ENCODE data around the gene LMOD3. TPM values are rescaled to one million over a fixed set of nuclear protein-coding genes. Genes with fewer than 3 reads are reported as not detected.

LMOD3 gene
- total RNA-seq, 1 donor from 2014 or later, result not detected

GRCh38 chr3:69129531-69129930, 7.1 kb upstream of the LMOD3 start:
- no peaks in the 10 kb centered on the region for H3K9me3 ChIP-seq (ENCODE audit: low read depth)
- Mint-ChIP-seq H3K27me3 (ENCODE audit: insufficient read depth, low read depth) (no peaks in the 10 kb centered on the region), H3K9me3 (no peaks in the 10 kb centered on the region), H3K27ac (no peak overlapping the region), H3K4me3 (no peak overlapping the region), H3K36me3 (no peaks in the 10 kb centered on the region), H3K4me1 (no peaks in the 10 kb centered on the region)
- no peaks in the 10 kb centered on the region for H3K36me3 ChIP-seq
- no peaks in the 10 kb centered on the region for H3F3A ChIP-seq (ENCODE audit: low read depth)
- no peaks in the 10 kb centered on the region for H3K4me1 ChIP-seq
- no peak overlapping the region for H3K27ac ChIP-seq
- no peak for TF ChIP-seq EZH2phosphoT487 (IDR thresholded peaks at IDR 0.05)
- TF ChIP-seq CTCF (IDR thresholded peaks at IDR 0.05), result no peak
- TF ChIP-seq EZH2 (IDR thresholded peaks at IDR 0.05), result no peak
- no peak overlapping the region for H3K9ac ChIP-seq
- no peak for DNase-seq (ENCODE audit: low spot score)
- H2AFZ ChIP-seq (replicated peaks), result no peak overlapping the region
- no peaks in the 10 kb centered on the region for H3K79me2 ChIP-seq (ENCODE audit: low read depth)
- H3K4me2 ChIP-seq, result no peak overlapping the region
- H3K4me3 ChIP-seq, result no peak overlapping the region
- H3K27me3 ChIP-seq, result no peaks in the 10 kb centered on the region
- no peaks in the 10 kb centered on the region for H4K20me1 ChIP-seq (ENCODE audit: low read depth)

GRCh38 chr3:69128509-69128908, 6.1 kb upstream of the LMOD3 start:
- H2AFZ ChIP-seq (replicated peaks), result no peak overlapping the region
- no peaks in the 10 kb centered on the region for H3K9me3 ChIP-seq (ENCODE audit: low read depth)
- H3K36me3 Mint-ChIP-seq, result no peaks in the 10 kb centered on the region
- no peak for DNase-seq (ENCODE audit: low spot score)
- H3K27me3 Mint-ChIP-seq (ENCODE audit: insufficient read depth, low read depth), result no peaks in the 10 kb centered on the region
- H3K4me3 ChIP-seq, result no peak overlapping the region
- no peaks in the 10 kb centered on the region for H3K4me1 ChIP-seq
- no peaks in the 10 kb centered on the region for H3K36me3 ChIP-seq
- no peaks in the 10 kb centered on the region for H4K20me1 ChIP-seq (ENCODE audit: low read depth)
- no peak overlapping the region for H3K4me2 ChIP-seq
- no peak overlapping the region for H3K4me3 Mint-ChIP-seq
- no peaks in the 10 kb centered on the region for H3F3A ChIP-seq (ENCODE audit: low read depth)
- TF ChIP-seq EZH2phosphoT487 (IDR thresholded peaks at IDR 0.05) (no peak), EZH2 (IDR thresholded peaks at IDR 0.05) (no peak), CTCF (IDR thresholded peaks at IDR 0.05) (no peak)
- H3K9me3 Mint-ChIP-seq, result no peaks in the 10 kb centered on the region
- H3K4me1 Mint-ChIP-seq, result no peaks in the 10 kb centered on the region
- no peak overlapping the region for H3K27ac ChIP-seq
- no peak overlapping the region for H3K27ac Mint-ChIP-seq
- H3K27me3 ChIP-seq, result no peaks in the 10 kb centered on the region
- H3K79me2 ChIP-seq (ENCODE audit: low read depth), result no peaks in the 10 kb centered on the region
- H3K9ac ChIP-seq, result no peak overlapping the region

GRCh38 chr3:69126999-69127398, 4.6 kb upstream of the LMOD3 start:
- Histone ChIP-seq H3K79me2 (ENCODE audit: low read depth) (no peaks in the 10 kb centered on the region), H3K27ac (no peak overlapping the region), H3F3A (ENCODE audit: low read depth) (no peaks in the 10 kb centered on the region), H3K4me2 (no peak overlapping the region), H3K9ac (no peak overlapping the region), H3K4me1 (no peaks in the 10 kb centered on the region), H3K4me3 (no peak overlapping the region), H3K27me3 (no peaks in the 10 kb centered on the region), H2AFZ (replicated peaks) (no peak overlapping the region), H3K36me3 (no peaks in the 10 kb centered on the region), H4K20me1 (ENCODE audit: low read depth) (no peaks in the 10 kb centered on the region), H3K9me3 (ENCODE audit: low read depth) (no peaks in the 10 kb centered on the region)
- Mint-ChIP-seq H3K27ac (no peak overlapping the region), H3K36me3 (no peaks in the 10 kb centered on the region), H3K27me3 (ENCODE audit: insufficient read depth, low read depth) (no peaks in the 10 kb centered on the region), H3K9me3 (no peaks in the 10 kb centered on the region), H3K4me3 (no peak overlapping the region), H3K4me1 (peaks cover 1% of the 10 kb centered on the region)
- no peak for TF ChIP-seq EZH2phosphoT487 (IDR thresholded peaks at IDR 0.05)
- no peak for TF ChIP-seq EZH2 (IDR thresholded peaks at IDR 0.05)
- TF ChIP-seq CTCF (IDR thresholded peaks at IDR 0.05), result no peak
- no peak for DNase-seq (ENCODE audit: low spot score)
